Vagina (tissue), 2 donors: ENCODE results near the gene ERN1.

Source experiments
- CTCF ChIP-seq, 3 experiments: fragments of 450-650 bp in 2 of 3; fragments of 200-600 bp in 1 of 3; sonication (generic) in 1 of 3; IDR thresholded peaks; one replicate each; pipeline ENCODE4 v1.5.1; 2017 to 2019; ENCODE audit warnings: antibody characterized with exemption in 3 of 3, mild to moderate bottlenecking in 2 of 3, moderate library complexity in 2 of 3
- POLR2A ChIP-seq, 2 donors: fragments of 450-650 bp; IDR thresholded peaks; one replicate each; pipeline ENCODE4 v1.6.1; 2017; ENCODE audit warnings: antibody characterized with exemption in 2 of 2, mild to moderate bottlenecking in 2 of 2, moderate library complexity in 2 of 2

DNA sequence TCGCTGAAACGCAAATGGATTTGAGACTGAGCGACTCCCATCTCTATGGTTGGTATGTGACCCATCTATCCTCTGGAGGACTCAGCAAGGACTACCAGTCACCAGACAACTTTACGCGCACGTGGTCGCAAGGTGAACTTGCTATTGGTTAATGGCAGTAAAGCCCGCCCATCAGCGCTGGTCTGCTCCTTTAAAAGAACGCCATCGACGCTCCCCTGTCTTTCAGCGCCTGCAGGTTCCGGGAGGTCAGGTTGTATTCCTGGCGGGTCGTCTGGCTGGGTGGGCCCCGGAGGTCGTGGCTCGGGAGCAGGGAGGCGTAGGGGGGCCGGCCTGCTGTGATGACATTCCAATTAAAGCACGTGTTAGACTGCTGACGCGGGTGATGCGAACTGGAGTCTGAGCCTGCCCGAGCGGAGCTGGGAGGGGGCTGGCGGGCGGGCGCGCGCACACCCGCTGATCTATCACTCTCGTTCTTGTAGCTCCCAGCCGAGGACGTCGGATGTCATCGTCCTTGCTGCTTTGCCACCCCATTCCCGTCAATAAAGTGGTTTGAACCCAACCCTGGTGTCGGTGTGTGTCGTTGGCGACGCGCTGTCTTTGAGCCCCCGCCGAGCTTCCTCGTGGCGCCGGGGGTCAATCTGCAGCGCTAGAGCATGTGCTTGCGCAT is 15.9 kb upstream of the ERN1 start:
- TF ChIP-seq CTCF (IDR thresholded peaks at IDR 0.05) = no peak
- TF ChIP-seq POLR2A (IDR thresholded peaks at IDR 0.05) = peak in 1 of 2 donors; percentile 97
